Measurements from ENCODE around the gene TMEFF2.

- TF ChIP-seq GATA2 (IDR thresholded peaks at IDR 0.05; ENCODE audit: low read depth, low read length) (no peak), GATA3 (IDR thresholded peaks at IDR 0.05; ENCODE audit: low read depth, low read length) (no peak)
These were observed 253.3 kb downstream of the TMEFF2 start for GRCh38 chr2:191941376-191941929.

Measured in SH-SY5Y (cell line).